HepG2 (cell line): ENCODE results near the gene DHX16. TPM values are rescaled to one million over a fixed set of nuclear protein-coding genes. Genes with fewer than 3 reads are reported as not detected.

Experiments
- ATF4 ChIP-seq, 2 experiments: fragments of 450-650 bp in 1 of 2; sonication (generic) in 1 of 2; formaldehyde crosslinking; IDR thresholded peaks; 2 replicates each; pipeline versions ENCODE4 v1.5.0 to v1.8.0; 2020 to 2022; ENCODE audit warnings: mild to moderate bottlenecking in 1 of 2, missing genetic modification reagents in 1 of 2
- CBX2 ChIP-seq, 2 experiments: fragments of 200-600 bp in 1 of 2; sonication (generic); formaldehyde crosslinking in 1 of 2; IDR thresholded peaks; 2 replicates each; pipeline versions ENCODE4 v1.7.0 to v1.8.1; 2018 to 2022; ENCODE audit warnings: low read depth in 2 of 2, low read length in 1 of 2, mild to moderate bottlenecking in 1 of 2, missing genetic modification reagents in 1 of 2
- CC2D1A ChIP-seq: sonication (generic); formaldehyde crosslinking; IDR thresholded peaks from 2 replicates; pipeline ENCODE4 v1.8.1; 2023; ENCODE audit warnings: mild to moderate bottlenecking, missing genetic modification reagents
- ELF3 ChIP-seq: IDR thresholded peaks from 2 replicates; pipeline ENCODE4 v1.6.1; 2016; ENCODE audit warnings: missing genetic modification reagents, missing compliant biosample characterization
- FLYWCH1 ChIP-seq: sonication (generic); formaldehyde crosslinking; IDR thresholded peaks from 2 replicates; pipeline ENCODE4 v1.8.1; 2023; ENCODE audit warnings: mild to moderate bottlenecking, missing genetic modification reagents
- GLMP ChIP-seq: sonication (generic); formaldehyde crosslinking; IDR thresholded peaks from 2 replicates; pipeline ENCODE4 v1.9.0; 2021; ENCODE audit warnings: missing genetic modification reagents, mild to moderate bottlenecking, borderline replicate concordance
- SAFB2 ChIP-seq: sonication (generic); formaldehyde crosslinking; IDR thresholded peaks from 2 replicates; pipeline ENCODE4 v1.5.1; 2020; ENCODE audit warnings: missing genetic modification reagents, low read depth, mild to moderate bottlenecking, borderline replicate concordance
- SRSF4 ChIP-seq: fragments of 200-400 bp; formaldehyde crosslinking; IDR thresholded peaks from one replicate; pipeline ENCODE4 v1.6.1; 2018; ENCODE audit warnings: mild to moderate bottlenecking, low read depth, low read length, moderate library complexity; ENCODE audit not compliant: poor library complexity, severe bottlenecking
- STAG1 ChIP-seq: sonication (generic); formaldehyde crosslinking; IDR thresholded peaks from 2 replicates; pipeline ENCODE4 v1.4.0; 2020; ENCODE audit warnings: missing genetic modification reagents
- ZBTB7A ChIP-seq: sonication (generic); formaldehyde crosslinking; IDR thresholded peaks from 2 replicates; pipeline ENCODE4 v1.8.0; 2022; ENCODE audit warnings: mild to moderate bottlenecking, missing genetic modification reagents
- ZNF260 ChIP-seq: sonication (generic); formaldehyde crosslinking; IDR thresholded peaks from 2 replicates; pipeline ENCODE4 v1.4.0; 2020; ENCODE audit warnings: missing genetic modification reagents, low read depth, mild to moderate bottlenecking, borderline replicate concordance
- ZNF275 ChIP-seq: sonication (generic); formaldehyde crosslinking; IDR thresholded peaks from 2 replicates; pipeline ENCODE4 v1.8.0; 2022; ENCODE audit warnings: missing genetic modification reagents, mild to moderate bottlenecking, inconsistent platforms, borderline replicate concordance
- ZNF609 ChIP-seq: sonication (generic); formaldehyde crosslinking; IDR thresholded peaks from 2 replicates; pipeline ENCODE4 v1.4.0; 2020; ENCODE audit warnings: mild to moderate bottlenecking, missing genetic modification reagents, borderline replicate concordance
- polyA plus RNA-seq, 8 experiments: library from polyadenylated mRNA; depleted of rRNA in 3 of 8; stranded (reverse) in 7 of 8; unstranded in 1 of 8; fragments of >200 nt; fragmentation: Illumina TruSeq in 4 of 8; extraction: Trizol in 4 of 8; gene quantifications; 2 replicates each; pipeline versions ENCODE4 v1.2.1 to v1.2.3, GENCODE V29; 2011 to 2016; ENCODE audit warnings: low read depth in 4 of 8, missing spikeins in 1 of 8, mixed read lengths in 1 of 8; ENCODE audit not compliant: insufficient read depth in 1 of 8
- total RNA-seq, 5 experiments: library from RNA; depleted of rRNA; stranded (reverse); fragments of >200 nt; fragmentation: Illumina TruSeq; extraction: Trizol; gene quantifications; 2 replicates each; pipeline ENCODE4 v1.2.3, GENCODE V29; 2016; ENCODE audit warnings: low read depth in 1 of 5
- TF ChIP-seq, protein P1 (sequence below): sonication (generic); formaldehyde crosslinking; IDR thresholded peaks from 2 replicates; pipeline ENCODE4 v1.4.0; 2020; ENCODE audit warnings: missing genetic modification reagents, mild to moderate bottlenecking, borderline replicate concordance

Gene DHX16
- total and polyA plus RNA-seq, 2 of the 13 experiments (the other 11 are each of a cell fraction or from before 2014, with no cell fraction given): 57.0 to 58.5 TPM

GRCh38 chr6:30647242-30648116, 25.3 kb downstream of the DHX16 start (continued):
- TF ChIP-seq CBX2 (IDR thresholded peaks at IDR 0.05; ENCODE audit: low read depth, low read length): no peak
- TF ChIP-seq CBX2 (CRISPR knock-in tag; IDR thresholded peaks at IDR 0.05; ENCODE audit: low read depth): peak; percentile 70; the same call in 1 of the 2 replicates
- TF ChIP-seq SAFB2 (CRISPR knock-in tag): peak; percentile 93; the same call in 1 of the 2 replicates
- TF ChIP-seq ZNF260: no peak
- TF ChIP-seq ZBTB7A (CRISPR knock-in tag): peak; percentile 100
- TF ChIP-seq SRSF4: no peak
- TF ChIP-seq ZNF275 (CRISPR knock-in tag): peak; percentile 92
- TF ChIP-seq, protein P1, sequence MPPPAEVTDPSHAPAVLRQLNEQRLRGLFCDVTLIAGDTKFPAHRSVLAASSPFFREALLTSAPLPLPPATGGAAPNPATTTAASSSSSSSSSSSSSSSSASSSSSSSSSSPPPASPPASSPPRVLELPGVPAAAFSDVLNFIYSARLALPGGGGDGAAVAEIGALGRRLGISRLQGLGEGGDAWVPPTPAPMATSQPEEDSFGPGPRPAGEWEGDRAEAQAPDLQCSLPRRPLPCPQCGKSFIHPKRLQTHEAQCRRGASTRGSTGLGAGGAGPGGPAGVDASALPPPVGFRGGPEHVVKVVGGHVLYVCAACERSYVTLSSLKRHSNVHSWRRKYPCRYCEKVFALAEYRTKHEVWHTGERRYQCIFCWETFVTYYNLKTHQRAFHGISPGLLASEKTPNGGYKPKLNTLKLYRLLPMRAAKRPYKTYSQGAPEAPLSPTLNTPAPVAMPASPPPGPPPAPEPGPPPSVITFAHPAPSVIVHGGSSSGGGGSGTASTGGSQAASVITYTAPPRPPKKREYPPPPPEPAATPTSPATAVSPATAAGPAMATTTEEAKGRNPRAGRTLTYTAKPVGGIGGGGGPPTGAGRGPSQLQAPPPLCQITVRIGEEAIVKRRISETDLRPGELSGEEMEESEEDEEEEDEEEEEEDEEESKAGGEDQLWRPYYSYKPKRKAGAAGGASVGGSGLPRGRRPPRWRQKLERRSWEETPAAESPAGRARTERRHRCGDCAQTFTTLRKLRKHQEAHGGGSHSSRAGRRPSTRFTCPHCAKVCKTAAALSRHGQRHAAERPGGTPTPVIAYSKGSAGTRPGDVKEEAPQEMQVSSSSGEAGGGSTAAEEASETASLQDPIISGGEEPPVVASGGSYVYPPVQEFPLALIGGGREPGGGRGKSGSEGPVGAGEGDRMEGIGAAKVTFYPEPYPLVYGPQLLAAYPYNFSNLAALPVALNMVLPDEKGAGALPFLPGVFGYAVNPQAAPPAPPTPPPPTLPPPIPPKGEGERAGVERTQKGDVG (CRISPR knock-in tag): peak; percentile 99
- peak; percentile 77 for TF ChIP-seq ZNF609
- TF ChIP-seq FLYWCH1 (CRISPR knock-in tag): 0 out of 2 replicates have a peak, but pooled peaks have one; percentile 27
- TF ChIP-seq STAG1 (CRISPR knock-in tag): no peak
- TF ChIP-seq CC2D1A: peak; percentile 91; the same call in 1 of the 2 replicates
- TF ChIP-seq GLMP: no peak; the same call in 1 of the 2 replicates
- TF ChIP-seq ELF3: peak; percentile 38
- TF ChIP-seq ATF4 (CRISPR knock-in tag; IDR thresholded peaks at IDR 0.05): peak in 1 of 2 experiments; percentile 78; a peak in 2 of 4 replicates
